Smooth muscle cell (in vitro differentiated cells): Measurements from ENCODE around the gene PRTG. TPM values are rescaled to one million over a fixed set of nuclear protein-coding genes. Genes with fewer than 3 reads are reported as not detected.

Experiments
- DNase-seq: peaks from one replicate; lab custom pipeline; 2025; ENCODE audit not compliant: unreplicated experiment; lab: John Stamatoyannopoulos, UW
- H2AFZ ChIP-seq: fragments of 200-600 bp; sonication (generic); 2 replicates; pipeline ENCODE4 v1.6.0; 2016; ENCODE audit warnings: antibody characterized with exemption, low read depth, mild to moderate bottlenecking
- H3F3A ChIP-seq: fragments of 200-600 bp; sonication (generic); 2 replicates; pipeline ENCODE4 v1.6.0; 2017; ENCODE audit warnings: antibody characterized with exemption, low read depth
- H3K27ac ChIP-seq: fragments of 200-600 bp; sonication (generic); 2 replicates; pipeline ENCODE4 v1.5.1; 2016; ENCODE audit warnings: low read depth, mild to moderate bottlenecking
- H3K27me3 ChIP-seq: fragments of 200-600 bp; sonication (generic); 2 replicates; pipeline ENCODE4 v1.6.1; 2016; ENCODE audit warnings: low read depth, mild to moderate bottlenecking
- H3K36me3 ChIP-seq: fragments of 200-600 bp; sonication (generic); 2 replicates; pipeline ENCODE4 v1.5.1; 2016; ENCODE audit warnings: low read depth
- H3K4me1 ChIP-seq: fragments of 200-600 bp; sonication (generic); 2 replicates; pipeline ENCODE4 v1.5.1; 2016; ENCODE audit warnings: low read depth
- H3K4me2 ChIP-seq: fragments of 200-600 bp; sonication (generic); 2 replicates; pipeline ENCODE4 v1.6.0; 2016; ENCODE audit warnings: mild to moderate bottlenecking
- H3K4me3 ChIP-seq: fragments of 200-600 bp; sonication (generic); 2 replicates; pipeline ENCODE4 v1.5.1; 2016; ENCODE audit warnings: mild to moderate bottlenecking
- H3K79me2 ChIP-seq: fragments of 200-600 bp; sonication (generic); 2 replicates; pipeline ENCODE4 v1.6.0; 2016; ENCODE audit warnings: low read depth, mild to moderate bottlenecking
- H3K9ac ChIP-seq: fragments of 200-600 bp; sonication (generic); 2 replicates; pipeline ENCODE4 v1.6.0; 2016; ENCODE audit warnings: low read depth
- H3K9me3 ChIP-seq: fragments of 200-600 bp; sonication (generic); replicated peaks from 2 replicates; pipeline ENCODE4 v1.5.1; 2016; ENCODE audit warnings: low read depth
- H4K20me1 ChIP-seq: fragments of 200-600 bp; sonication (generic); 2 replicates; pipeline ENCODE4 v1.6.0; 2016; ENCODE audit warnings: low read depth
- CTCF ChIP-seq: fragments of 200-600 bp; sonication (generic); IDR thresholded peaks from 2 replicates; pipeline ENCODE4 v1.5.1; 2017; ENCODE audit warnings: borderline replicate concordance, mild to moderate bottlenecking, antibody characterized with exemption; ENCODE audit not compliant: insufficient read depth, poor library complexity, severe bottlenecking
- WGBS: methylation state at CpG from one replicate; pipeline ENCODE4 v1.1.7; 2016; ENCODE audit warnings: low lambda C conversion rate; 5-methylcytosine and 5-hydroxymethylcytosine counted together
- polyA plus RNA-seq: library from polyadenylated mRNA; unstranded; fragments of >200 nt; fragmentation: Nextera tagmentation; extraction: Ambion mirVana; gene quantifications from 2 replicates; pipeline ENCODE4 v1.2.1, GENCODE V29; 2016
- total RNA-seq: library from RNA; depleted of rRNA; stranded (reverse); fragments of >200 nt; gene quantifications from 2 replicates; pipeline ENCODE4 v1.2.3, GENCODE V29; 2014

PRTG gene
- total and polyA plus RNA-seq, 2 experiments from 2014 or later: 2.4 to 17.2 TPM

- H3K36me3 ChIP-seq: no peaks in the 10 kb centered on the region
Measured at GRCh38 chr15:55708720-55709119, 34.2 kb downstream of the PRTG start.

GRCh38 chr15:55707951-55708350 lies 35.0 kb downstream of the PRTG start:
- H2AFZ ChIP-seq: no peak overlapping the region
- no peaks in the 10 kb centered on the region for H3K9me3 ChIP-seq
- no peaks in the 10 kb centered on the region for H3F3A ChIP-seq
- 67% methylated on average over 4 of the region's 4 CpGs for WGBS
- H4K20me1 ChIP-seq: no peaks in the 10 kb centered on the region
- peaks cover 22% of the 10 kb centered on the region for H3K79me2 ChIP-seq
- DNase-seq: no peak
- no peak overlapping the region for H3K4me3 ChIP-seq
- peaks cover 21% of the 10 kb centered on the region for H3K4me1 ChIP-seq
- no peak for TF ChIP-seq CTCF
- no peaks in the 10 kb centered on the region for H3K36me3 ChIP-seq
- no peak overlapping the region for H3K27ac ChIP-seq
- H3K27me3 ChIP-seq: no peaks in the 10 kb centered on the region
- no peak overlapping the region for H3K4me2 ChIP-seq
- no peak overlapping the region for H3K9ac ChIP-seq

More at GRCh38 chr15:55708720-55709119, 34.2 kb downstream of the PRTG start:
- Histone ChIP-seq H3K4me1 (peaks cover 25% of the 10 kb centered on the region), H3K4me3 (no peak overlapping the region), H3K27me3 (no peaks in the 10 kb centered on the region), H3K4me2 (peak overlapping the region; percentile 12), H3K27ac (no peak overlapping the region), H3K9ac (no peak overlapping the region), H3K79me2 (peaks cover 24% of the 10 kb centered on the region), H4K20me1 (no peaks in the 10 kb centered on the region), H3K9me3 (no peaks in the 10 kb centered on the region), H3F3A (no peaks in the 10 kb centered on the region), H2AFZ (no peak overlapping the region)
- 65% methylated on average over 8 of the region's 8 CpGs for WGBS
- TF ChIP-seq CTCF: no peak
- no peak for DNase-seq

GRCh38 chr15:55707518-55707917 lies 35.4 kb downstream of the PRTG start:
- Histone ChIP-seq H3K79me2 (peaks cover 21% of the 10 kb centered on the region), H3K4me2 (no peak overlapping the region), H3K9ac (no peak overlapping the region), H2AFZ (no peak overlapping the region), H3K27ac (no peak overlapping the region), H3K4me3 (no peak overlapping the region), H3K9me3 (no peaks in the 10 kb centered on the region), H3K27me3 (no peaks in the 10 kb centered on the region), H3K36me3 (no peaks in the 10 kb centered on the region), H3K4me1 (peaks cover 20% of the 10 kb centered on the region), H3F3A (no peaks in the 10 kb centered on the region), H4K20me1 (no peaks in the 10 kb centered on the region)
- 89% methylated on average over 3 of the region's 3 CpGs for WGBS
- TF ChIP-seq CTCF: no peak
- no peak for DNase-seq

- H2AFZ ChIP-seq: no peak overlapping the region
- no peak overlapping the region for H3K4me2 ChIP-seq
- 29% methylated on average over 2 of the region's 2 CpGs for WGBS
- H3K27ac ChIP-seq: no peak overlapping the region
- H3K36me3 ChIP-seq: no peaks in the 10 kb centered on the region
- no peak for TF ChIP-seq CTCF
- H3K9ac ChIP-seq: no peak overlapping the region
- no peaks in the 10 kb centered on the region for H3F3A ChIP-seq
- H3K79me2 ChIP-seq: peaks cover 39% of the 10 kb centered on the region
- H3K4me3 ChIP-seq: no peak overlapping the region
- no peaks in the 10 kb centered on the region for H3K27me3 ChIP-seq
- peaks cover 16% of the 10 kb centered on the region for H3K4me1 ChIP-seq
- no peak for DNase-seq
- H3K9me3 ChIP-seq: no peaks in the 10 kb centered on the region
- no peaks in the 10 kb centered on the region for H4K20me1 ChIP-seq
Measured at GRCh38 chr15:55703873-55704301, 39.1 kb downstream of the PRTG start.
